ENCODE results near the gene MICU2. TPM values are rescaled to one million over a fixed set of nuclear protein-coding genes. Genes with fewer than 3 reads are reported as not detected.
A peak's percentile ranks its signal among the peaks of the same experiment; 100 is the strongest.

MICU2 gene
- total and polyA plus RNA-seq, 10 of the 15 experiments (the other 5 are each of a cell fraction or from before 2014, with no cell fraction given) = 17.7 to 56.6 (median 43.8) TPM

DNA sequence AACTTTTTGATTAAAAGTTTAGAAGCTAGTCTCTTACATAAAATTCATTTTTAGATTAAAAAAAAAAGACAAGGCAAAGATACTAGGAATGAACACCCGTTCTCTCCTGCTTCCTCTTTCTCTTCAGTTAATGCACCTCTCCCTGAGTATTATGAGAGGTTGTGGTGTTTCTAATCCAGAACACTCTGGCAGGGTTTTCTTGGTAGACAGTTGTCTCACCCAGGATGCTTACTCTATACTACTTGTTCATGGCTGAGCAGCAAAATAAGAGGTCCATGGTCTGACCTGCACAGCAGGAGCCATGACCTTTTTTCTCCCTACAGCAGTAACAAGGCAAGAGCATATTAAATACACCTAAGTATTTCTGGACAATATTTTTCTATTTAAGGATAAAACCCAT, 62.0 kb downstream of the MICU2 start:
- no TSS peak for BruUV-seq (replicated peaks)
- TF ChIP-seq SPI1 (IDR thresholded peaks at IDR 0.05; ENCODE audit: borderline replicate concordance, insufficient read depth, low read depth, low read length) = 0 out of 2 replicates have a peak, but pooled peaks have one; percentile 13
- TF ChIP-seq MEF2B (IDR thresholded peaks at IDR 0.05; ENCODE audit: partially characterized antibody, poor library complexity, severe bottlenecking) = no peak
- Histone ChIP-seq H3K79me2 (ENCODE audit: control insufficient read depth, insufficient read depth, low read length) (no peaks in the 10 kb centered on the region; the same call in 1 of the 2 replicates), H3K9me3 (replicated peaks; ENCODE audit: control insufficient read depth, insufficient read depth, low read length) (no peaks in the 10 kb centered on the region), H3K4me2 (ENCODE audit: control insufficient read depth, insufficient read depth) (no peak overlapping the region), H3K27ac (ENCODE audit: control insufficient read depth, insufficient read depth) (no peak overlapping the region; the same call in 1 of the 2 replicates), H3K4me1 (ENCODE audit: control insufficient read depth, insufficient read depth, low read length) (peaks cover 8% of the 10 kb centered on the region; the same call in 1 of the 2 replicates), H3K4me3 (no peak overlapping the region), H3K9ac (ENCODE audit: control insufficient read depth, insufficient read depth, low read length) (no peak overlapping the region), H3K27me3 (replicated peaks in 1 of 2; ENCODE audit: control insufficient read depth in 2 of 2, insufficient read depth in 2 of 2, low read length in 1 of 2) (no peaks in the 10 kb centered on the region), H2AFZ (ENCODE audit: control insufficient read depth, low read depth, low read length) (no peak overlapping the region), H4K20me1 (ENCODE audit: control insufficient read depth, insufficient read depth) (no peaks in the 10 kb centered on the region), H3K36me3 (ENCODE audit: control insufficient read depth in 2 of 2, insufficient read depth in 2 of 2, low read length in 1 of 2) (peaks cover 0 to 8% of the 10 kb centered on the region in 2 experiments; a peak in 2 of 4 replicates)
- ChIA-PET CTCF (interaction anchor here (1.0 kb wide), 1 partner anchor 15 kb away, joined by 3 read pairs; no protein-coding TSS in a partner anchor), POLR2A (no interaction called here), RAD21 (ENCODE audit: unreplicated experiment) (no interaction called here), SMC1A (ENCODE audit: uncharacterized antibody, unreplicated experiment) (no interaction called here)
- intact Hi-C loops (cut with micrococcal nuclease; ENCODE audit: unreplicated experiment) (no loop called here), in situ Hi-C loops (cut with MboI) (no loop called here)
- ATAC-seq (peak; percentile 72), DNase-seq (ENCODE audit: low read depth, low spot score) (no peak), FAIRE-seq (no peak)
- WGBS (ENCODE audit: insufficient coverage, insufficient replicate concordance, low lambda C conversion rate, missing lambda C conversion rate) = 92% methylated on average over 1 of the region's 1 CpG

- FAIRE-seq = no peak
- no peak overlapping the region for H3K4me2 ChIP-seq (ENCODE audit: control insufficient read depth, insufficient read depth)
- no peak for TF ChIP-seq HDAC2 (IDR thresholded peaks at IDR 0.05)
- TF ChIP-seq TBL1XR1 (IDR thresholded peaks at IDR 0.05; ENCODE audit: low read depth, low read length) = no peak
- TF ChIP-seq, protein P1, sequence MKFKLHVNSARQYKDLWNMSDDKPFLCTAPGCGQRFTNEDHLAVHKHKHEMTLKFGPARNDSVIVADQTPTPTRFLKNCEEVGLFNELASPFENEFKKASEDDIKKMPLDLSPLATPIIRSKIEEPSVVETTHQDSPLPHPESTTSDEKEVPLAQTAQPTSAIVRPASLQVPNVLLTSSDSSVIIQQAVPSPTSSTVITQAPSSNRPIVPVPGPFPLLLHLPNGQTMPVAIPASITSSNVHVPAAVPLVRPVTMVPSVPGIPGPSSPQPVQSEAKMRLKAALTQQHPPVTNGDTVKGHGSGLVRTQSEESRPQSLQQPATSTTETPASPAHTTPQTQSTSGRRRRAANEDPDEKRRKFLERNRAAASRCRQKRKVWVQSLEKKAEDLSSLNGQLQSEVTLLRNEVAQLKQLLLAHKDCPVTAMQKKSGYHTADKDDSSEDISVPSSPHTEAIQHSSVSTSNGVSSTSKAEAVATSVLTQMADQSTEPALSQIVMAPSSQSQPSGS (IDR thresholded peaks at IDR 0.05; ENCODE audit: low read length) = no peak
- TF ChIP-seq NKRF (conservative IDR thresholded peaks at IDR 0.05) = no peak
- no peak for TF ChIP-seq MTA3 (IDR thresholded peaks at IDR 0.05; ENCODE audit: borderline replicate concordance, low read length)
- TF ChIP-seq ASH2L (IDR thresholded peaks at IDR 0.05; ENCODE audit: borderline replicate concordance, low read depth) = no peak
- no peak for TF ChIP-seq RAD51 (IDR thresholded peaks at IDR 0.05)
- TF ChIP-seq NFXL1 (IDR thresholded peaks at IDR 0.05; ENCODE audit: borderline replicate concordance) = no peak
- no peak for TF ChIP-seq PML (IDR thresholded peaks at IDR 0.05; ENCODE audit: low read length)
- TF ChIP-seq POLR2AphosphoS5 (IDR thresholded peaks at IDR 0.05; ENCODE audit: low read length) = no peak
- TF ChIP-seq MAX (IDR thresholded peaks at IDR 0.05; ENCODE audit: low read depth, low read length) = no peak
These were observed 62.7 kb downstream of the MICU2 start for GRCh38 chr13:21541271-21541670.

More at GRCh38 chr13:21541271-21541670, 62.7 kb downstream of the MICU2 start:
- intact Hi-C loops (cut with micrococcal nuclease; ENCODE audit: unreplicated experiment) (no loop called here), in situ Hi-C loops (cut with MboI) (no loop called here)
- DNase-seq (ENCODE audit: low read depth, low spot score) = no peak
- H3K9me3 ChIP-seq (replicated peaks; ENCODE audit: control insufficient read depth, insufficient read depth, low read length) = no peaks in the 10 kb centered on the region
- SMC1A ChIA-PET (ENCODE audit: uncharacterized antibody, unreplicated experiment) = no interaction called here
- H2AFZ ChIP-seq (ENCODE audit: control insufficient read depth, low read depth, low read length) = no peak overlapping the region
- RAD21 ChIA-PET (ENCODE audit: unreplicated experiment) = no interaction called here
- no peaks in the 10 kb centered on the region for H3K27me3 ChIP-seq (replicated peaks in 1 of 2; ENCODE audit: control insufficient read depth in 2 of 2, insufficient read depth in 2 of 2, low read length in 1 of 2)
- ATAC-seq = no peak
- CTCF ChIA-PET = interaction anchor here (1.0 kb wide), 1 partner anchor 16 kb away, joined by 3 read pairs; no protein-coding TSS in a partner anchor
- POLR2A ChIA-PET = no interaction called here
- H3K79me2 ChIP-seq (ENCODE audit: control insufficient read depth, insufficient read depth, low read length) = no peaks in the 10 kb centered on the region; the same call in 1 of the 2 replicates
- H4K20me1 ChIP-seq (ENCODE audit: control insufficient read depth, insufficient read depth) = no peaks in the 10 kb centered on the region
- no peak overlapping the region for H3K4me3 ChIP-seq
- peaks cover 8% of the 10 kb centered on the region; the same call in 1 of the 2 replicates for H3K4me1 ChIP-seq (ENCODE audit: control insufficient read depth, insufficient read depth, low read length)
- no TSS peak for BruUV-seq (replicated peaks)
- no peak overlapping the region for H3K9ac ChIP-seq (ENCODE audit: control insufficient read depth, insufficient read depth, low read length)
- peaks cover 0 to 8% of the 10 kb centered on the region in 2 experiments; a peak in 2 of 4 replicates for H3K36me3 ChIP-seq (ENCODE audit: control insufficient read depth in 2 of 2, insufficient read depth in 2 of 2, low read length in 1 of 2)
- H3K27ac ChIP-seq (ENCODE audit: control insufficient read depth, insufficient read depth) = no peak overlapping the region

Data from GM12878 (cell line).